ENCODE data around the gene SMPDL3B.
A peak's percentile ranks its signal among the peaks of the same experiment; 100 is the strongest.

SMPDL3B gene

DNA sequence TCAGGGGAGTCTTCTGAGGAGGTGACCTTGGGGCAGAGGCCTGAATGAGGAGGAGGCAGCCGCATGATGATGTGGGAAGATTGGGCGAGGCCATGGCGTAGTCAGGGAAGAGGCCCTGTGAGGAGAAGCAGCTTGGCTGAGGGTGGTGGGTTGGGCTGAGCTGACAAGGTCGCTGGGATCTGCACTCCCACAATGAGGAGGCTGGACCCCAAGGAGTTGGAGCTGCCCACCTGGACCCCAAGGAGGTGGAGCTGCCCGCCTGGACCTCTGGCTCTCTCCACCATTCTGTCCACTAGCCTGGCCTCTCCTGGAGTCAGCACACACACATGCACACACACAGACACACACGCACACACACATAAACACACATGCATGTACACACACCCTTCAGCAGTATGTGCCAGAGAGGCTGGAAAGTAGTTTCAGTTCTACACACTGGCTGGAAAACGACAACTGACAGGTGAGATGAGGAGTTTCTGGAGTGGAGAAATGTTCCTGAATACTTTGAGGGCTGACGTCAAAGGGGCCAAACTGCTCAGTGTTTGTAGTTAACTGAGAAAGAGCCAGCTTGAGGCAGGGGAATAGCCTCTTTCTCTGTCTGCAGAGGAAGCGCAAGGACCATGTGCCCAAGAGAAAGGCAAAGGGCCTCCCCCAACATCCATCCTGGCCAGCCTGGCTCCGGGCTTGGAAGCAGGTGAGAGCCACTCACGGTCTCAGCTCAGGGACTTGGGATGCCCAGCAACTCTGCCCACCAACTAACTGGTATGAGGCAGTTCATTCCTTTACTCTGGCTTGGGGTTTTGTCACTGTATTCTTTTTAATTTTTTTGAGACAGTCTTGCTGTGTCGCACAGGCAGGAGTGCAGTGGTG lies 7.1 kb downstream of the SMPDL3B start:
- DNase-seq, result no peak

DNA sequence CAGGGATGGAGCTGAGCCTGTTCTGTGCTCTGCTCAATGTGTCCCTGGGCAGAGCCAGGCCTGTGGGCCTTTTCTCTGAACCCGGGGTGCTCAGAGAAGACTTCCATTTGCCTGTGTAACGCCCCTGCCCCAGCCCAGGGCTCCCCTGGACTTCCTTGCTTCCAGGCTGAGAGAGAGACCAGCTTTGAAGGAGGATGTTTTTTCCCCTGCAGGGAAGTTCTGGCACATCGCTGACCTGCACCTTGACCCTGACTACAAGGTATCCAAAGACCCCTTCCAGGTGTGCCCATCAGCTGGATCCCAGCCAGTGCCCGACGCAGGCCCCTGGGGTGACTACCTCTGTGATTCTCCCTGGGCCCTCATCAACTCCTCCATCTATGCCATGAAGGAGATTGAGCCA lies 10.2 kb downstream of the SMPDL3B start:
- DNase-seq, result no peak

GRCh38 chr1:27949027-27949426 lies 14.2 kb downstream of the SMPDL3B start:
- no peak for DNase-seq

- DNase-seq, result no peak
These were observed 16.6 kb downstream of the SMPDL3B start for GRCh38 chr1:27951396-27951795.

DNA sequence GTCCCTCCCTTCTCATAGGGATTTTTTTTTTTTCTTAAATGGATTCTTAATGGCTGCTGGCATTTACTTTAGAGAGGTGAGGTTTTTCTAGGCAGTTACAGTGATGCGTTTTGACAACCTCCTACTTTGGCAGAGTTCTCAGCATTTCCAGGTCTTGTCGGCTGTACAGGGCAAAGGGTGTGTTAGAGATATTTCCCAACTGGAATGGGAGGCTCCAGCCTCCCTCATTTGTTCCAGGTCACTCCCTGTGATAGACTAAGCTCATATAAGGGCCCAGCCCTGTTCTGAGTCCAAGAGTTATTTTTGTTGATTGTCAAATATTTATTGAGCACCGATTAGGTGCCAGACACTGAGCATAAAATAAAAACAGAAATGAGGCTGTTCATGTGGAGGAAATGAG lies 17.3 kb downstream of the SMPDL3B start:
- no peak for DNase-seq

GRCh38 chr1:27954186-27954585 lies 19.4 kb downstream of the SMPDL3B start:
- DNase-seq, result no peak

- DNase-seq, result no peak
These were observed 20.3 kb downstream of the SMPDL3B start for GRCh38 chr1:27955076-27955475.

DNA sequence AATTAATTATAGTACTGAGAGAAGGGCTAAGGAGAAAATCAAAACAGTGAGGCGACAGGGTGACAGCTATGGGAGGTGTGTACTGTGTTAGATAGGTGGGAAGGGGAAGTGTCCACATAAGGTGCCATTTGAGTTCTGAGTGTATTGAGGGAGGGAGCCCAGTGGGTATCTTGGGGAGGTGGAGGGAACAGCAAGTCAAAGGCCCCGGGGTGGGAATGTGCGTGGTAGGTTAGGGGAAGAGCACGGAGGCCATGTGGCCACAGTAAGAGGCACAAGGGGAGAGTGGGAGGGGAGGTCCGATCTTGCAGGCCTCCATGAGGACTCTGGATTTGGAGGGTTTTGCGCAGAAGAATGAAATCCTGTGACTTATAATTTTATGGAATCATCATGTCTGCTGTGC lies 22.0 kb downstream of the SMPDL3B start:
- no peak for DNase-seq

- DNase-seq, result no peak
These were observed 22.9 kb downstream of the SMPDL3B start for GRCh38 chr1:27957655-27958054.

DNA sequence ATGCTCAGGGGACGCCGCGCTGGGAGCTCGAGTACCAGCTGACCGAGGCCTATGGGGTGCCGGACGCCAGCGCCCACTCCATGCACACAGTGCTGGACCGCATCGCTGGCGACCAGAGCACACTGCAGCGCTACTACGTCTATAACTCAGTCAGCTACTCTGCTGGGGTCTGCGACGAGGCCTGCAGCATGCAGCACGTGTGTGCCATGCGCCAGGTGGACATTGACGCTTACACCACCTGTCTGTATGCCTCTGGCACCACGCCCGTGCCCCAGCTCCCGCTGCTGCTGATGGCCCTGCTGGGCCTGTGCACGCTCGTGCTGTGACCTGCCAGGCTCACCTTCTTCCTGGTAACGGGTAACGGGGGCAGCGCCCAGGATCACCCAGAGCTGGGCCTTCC lies 23.7 kb downstream of the SMPDL3B start:
- DNase-seq, result no peak

DNA sequence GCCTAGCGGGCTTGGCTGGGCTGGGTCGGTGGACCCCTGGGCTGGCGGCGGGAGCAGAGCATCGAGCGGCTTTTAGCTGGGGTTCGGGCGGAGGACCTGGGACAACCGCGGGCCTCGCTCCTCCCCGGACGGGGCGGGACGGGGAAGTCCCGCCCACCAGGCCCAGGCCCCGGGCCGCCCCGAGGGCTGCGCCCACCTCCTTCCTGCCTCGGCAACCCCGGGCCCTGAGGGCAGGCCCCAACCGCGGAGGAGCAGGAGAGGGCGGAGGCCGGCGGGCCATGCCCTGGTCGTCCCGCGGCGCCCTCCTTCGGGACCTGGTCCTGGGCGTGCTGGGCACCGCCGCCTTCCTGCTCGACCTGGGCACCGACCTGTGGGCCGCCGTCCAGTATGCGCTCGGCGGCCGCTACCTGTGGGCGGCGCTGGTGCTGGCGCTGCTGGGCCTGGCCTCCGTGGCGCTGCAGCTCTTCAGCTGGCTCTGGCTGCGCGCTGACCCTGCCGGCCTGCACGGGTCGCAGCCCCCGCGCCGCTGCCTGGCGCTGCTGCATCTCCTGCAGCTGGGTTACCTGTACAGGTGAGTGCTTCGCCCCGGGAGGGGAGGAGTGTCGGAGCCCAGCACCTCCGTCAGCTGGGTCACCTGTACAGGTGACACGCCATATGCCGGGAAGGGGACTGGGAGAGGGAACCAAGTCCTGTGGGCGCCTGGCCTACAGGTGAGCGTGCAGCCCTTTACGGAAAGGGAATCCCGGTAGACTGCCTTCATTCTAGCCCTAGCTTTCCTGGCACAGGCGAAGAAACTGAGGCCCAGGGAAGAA lies 25.2 kb downstream of the SMPDL3B start, which contains the start of gene XKR8:
TSS of gene XKR8 (plus strand) at position 182 of the 812 bp plus-strand sequence. CDS start at position 279, 97 bp downstream.
- peak; percentile 87 for DNase-seq

DNA sequence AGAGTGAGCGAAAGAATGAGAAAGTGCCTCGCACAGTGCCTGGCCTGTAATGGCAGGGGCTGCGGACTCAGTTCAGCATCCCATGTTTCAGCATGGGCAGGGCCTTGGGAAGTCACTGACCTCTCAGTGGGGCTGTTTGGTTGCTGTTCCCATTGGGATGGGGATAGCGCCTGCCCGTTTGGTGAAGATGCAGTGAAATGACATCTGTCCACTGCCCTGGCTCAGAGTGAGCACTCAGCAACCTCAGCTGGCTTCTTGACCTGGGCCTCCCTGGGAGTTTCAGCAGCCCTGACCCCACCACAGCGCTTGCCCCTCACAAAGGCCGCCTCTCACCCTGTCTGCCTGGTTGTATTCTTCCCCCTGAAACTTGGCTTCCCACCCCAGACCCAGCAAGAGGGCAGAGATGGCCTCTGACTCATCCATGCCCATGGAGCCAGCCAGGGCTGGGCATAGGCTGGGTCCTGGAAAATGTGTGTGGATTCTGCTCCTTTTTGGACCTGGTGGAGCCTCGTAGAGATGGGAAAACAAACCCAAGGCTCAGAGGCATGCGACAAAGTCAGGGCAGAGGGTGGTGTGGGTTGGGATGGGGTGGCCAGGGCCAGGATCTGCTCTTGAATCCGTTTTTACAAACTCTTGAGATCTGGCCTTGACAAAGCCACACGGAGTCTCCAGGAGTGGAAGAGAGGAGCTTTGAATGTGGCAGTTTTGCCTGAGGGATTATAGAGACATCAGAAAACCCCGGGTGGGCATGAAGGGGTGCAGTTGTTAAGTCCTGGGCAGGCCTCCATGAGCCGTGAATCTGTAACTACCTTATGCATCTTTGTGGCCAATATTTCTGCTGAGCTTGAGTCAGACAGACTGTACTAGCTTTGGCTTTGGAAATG lies 26.2 kb downstream of the SMPDL3B start:
- no peak for DNase-seq

DNA sequence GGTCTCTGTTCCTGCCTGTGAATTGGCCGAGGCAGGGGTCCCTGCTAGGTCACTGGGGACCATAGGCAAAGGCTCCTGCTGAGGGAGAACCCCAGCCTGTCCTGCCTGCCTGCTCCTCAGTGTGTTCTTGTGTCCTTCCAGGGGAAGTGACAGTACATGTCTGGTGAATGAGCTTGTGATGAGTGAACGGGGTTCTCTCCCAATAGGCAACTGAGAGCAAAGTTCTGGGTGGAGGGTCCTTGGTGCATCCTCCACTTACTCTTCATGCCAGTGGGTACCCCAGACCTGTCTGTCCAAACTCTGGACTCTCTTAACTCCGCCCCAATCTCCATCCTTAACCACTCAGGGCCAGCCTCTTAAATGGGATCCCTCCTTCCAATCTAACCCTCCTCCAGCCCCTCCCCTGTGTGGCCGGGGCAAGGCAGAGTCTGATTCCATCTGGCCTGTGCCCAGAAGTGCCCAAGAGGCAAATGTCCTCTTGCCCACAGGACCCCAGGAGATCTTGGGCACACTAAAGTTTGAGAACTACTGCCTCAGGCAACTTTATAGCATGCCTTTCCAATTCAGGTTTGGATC lies 26.9 kb downstream of the SMPDL3B start:
- DNase-seq, result no peak

GRCh38 chr1:27963393-27963792 lies 28.6 kb downstream of the SMPDL3B start:
- DNase-seq, result no peak

- DNase-seq, result no peak
These were observed 31.8 kb downstream of the SMPDL3B start for GRCh38 chr1:27966402-27967105.

GRCh38 chr1:27967106-27967883 lies 32.5 kb downstream of the SMPDL3B start:
- DNase-seq, result no peak

DNA sequence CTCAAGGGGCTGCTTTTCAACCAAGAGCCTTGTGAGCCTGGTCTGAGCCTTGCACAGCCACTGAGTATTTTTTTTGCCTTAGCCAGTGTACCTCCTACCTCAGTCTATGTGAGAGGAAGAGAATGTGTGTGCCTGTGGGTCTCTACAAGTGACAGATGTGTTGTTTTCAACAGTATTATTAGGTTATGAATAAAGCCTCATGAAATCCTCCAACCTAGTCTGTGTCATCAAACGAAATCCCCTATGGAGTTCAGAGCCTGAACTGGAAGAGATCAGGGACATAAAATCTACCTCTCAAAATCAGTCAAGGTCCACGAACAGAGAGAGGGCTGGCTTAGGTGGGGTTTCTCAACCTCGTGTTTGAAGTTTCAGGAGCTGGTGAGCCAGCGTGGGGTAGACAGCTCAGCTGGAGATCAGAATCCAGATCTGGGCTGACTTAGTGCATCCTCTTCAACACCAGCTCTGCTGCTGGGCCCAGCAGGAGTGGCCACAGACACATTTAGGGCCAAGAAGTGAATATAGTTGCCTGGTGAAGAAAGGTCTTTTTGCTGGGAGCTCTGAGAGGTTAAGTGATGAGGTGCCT lies 33.2 kb downstream of the SMPDL3B start:
- DNase-seq, result no peak

DNA sequence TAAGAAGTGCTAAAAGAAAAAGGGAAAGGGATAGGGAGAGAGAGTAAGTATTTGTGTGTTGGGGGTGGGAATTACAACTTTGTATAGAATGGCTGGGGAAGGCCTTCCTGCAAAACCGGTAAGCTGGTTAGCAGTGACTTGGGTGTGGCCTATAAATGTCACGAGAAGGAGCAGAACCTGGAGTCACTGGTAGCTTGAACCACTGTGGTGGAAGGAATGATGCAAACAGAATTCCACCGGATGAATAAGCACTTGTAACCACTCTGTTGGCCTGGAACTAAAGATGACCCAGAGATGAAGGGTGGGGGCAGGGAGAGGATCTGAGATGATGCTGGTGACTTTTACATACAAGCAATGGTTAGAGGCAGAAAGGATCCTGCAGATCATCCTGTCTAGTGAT lies 33.9 kb downstream of the SMPDL3B start:
- peak; percentile 20 for DNase-seq

DNA sequence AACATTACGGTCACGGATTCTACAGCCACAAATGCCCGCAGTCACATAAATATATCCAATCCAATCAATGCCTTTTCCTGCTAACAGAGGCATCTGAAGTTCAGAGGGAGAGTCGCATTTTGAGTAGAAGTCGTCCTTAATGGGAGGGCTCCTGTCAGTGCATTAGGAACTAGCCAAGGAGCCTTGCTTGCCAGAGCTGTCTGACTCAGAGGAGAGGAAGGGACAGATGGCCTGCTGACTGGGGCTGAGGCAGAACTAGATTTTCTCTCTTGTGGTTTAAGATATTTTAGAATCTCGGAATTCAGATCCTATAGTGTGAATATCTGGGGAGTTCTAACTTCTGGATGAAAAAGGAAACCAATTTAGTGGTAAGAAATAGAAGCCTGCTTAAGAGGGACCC lies 35.6 kb downstream of the SMPDL3B start:
- no peak for DNase-seq

DNA sequence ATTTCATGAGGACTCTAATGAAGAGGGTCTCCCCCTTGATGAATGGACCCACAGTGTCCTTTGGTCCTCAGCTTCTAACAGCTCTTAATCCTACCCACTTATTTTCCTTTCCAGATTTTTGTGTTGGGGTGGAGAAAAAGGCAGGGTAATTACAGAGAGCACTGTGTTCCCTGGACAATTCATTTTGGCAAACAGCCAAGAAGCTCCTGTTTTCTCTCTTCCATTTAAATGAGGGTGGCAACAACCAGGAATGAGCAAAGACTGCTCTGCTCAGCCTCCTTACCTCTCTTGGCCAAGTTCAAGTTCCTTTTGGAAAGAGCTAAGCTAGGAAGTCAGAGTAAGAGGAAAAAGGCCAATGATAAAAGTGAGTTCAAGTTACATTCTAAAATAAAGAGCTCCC lies 36.9 kb downstream of the SMPDL3B start:
- no peak for DNase-seq

DNA sequence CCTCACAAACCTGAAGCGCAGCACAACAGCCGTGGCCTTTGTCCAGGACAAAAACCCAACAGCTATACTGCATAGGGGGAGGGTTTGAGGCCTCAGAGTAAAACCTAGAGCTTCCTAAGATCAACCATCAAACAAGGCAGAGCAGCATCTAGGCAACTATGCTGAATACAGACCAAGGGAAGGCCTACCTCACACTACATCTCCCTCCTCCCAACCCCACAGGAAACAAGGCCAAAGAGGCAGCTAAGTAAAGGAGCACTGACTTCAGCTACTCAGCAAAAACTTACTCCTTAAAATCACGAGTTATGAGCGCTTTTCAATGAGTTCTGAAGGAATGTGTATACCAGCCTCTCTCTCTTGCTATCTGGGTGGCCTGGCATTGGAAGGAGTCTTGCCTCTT lies 37.3 kb downstream of the SMPDL3B start:
- no peak for DNase-seq
